C1 segment of cervical spinal cord (tissue), 14 donors: ENCODE data around the gene PADI6.

Experiments used
- DNase-seq, 14 donors: peaks; one replicate each; lab custom pipeline; 2025; lab: John Stamatoyannopoulos, UW

PADI6 gene

DNA sequence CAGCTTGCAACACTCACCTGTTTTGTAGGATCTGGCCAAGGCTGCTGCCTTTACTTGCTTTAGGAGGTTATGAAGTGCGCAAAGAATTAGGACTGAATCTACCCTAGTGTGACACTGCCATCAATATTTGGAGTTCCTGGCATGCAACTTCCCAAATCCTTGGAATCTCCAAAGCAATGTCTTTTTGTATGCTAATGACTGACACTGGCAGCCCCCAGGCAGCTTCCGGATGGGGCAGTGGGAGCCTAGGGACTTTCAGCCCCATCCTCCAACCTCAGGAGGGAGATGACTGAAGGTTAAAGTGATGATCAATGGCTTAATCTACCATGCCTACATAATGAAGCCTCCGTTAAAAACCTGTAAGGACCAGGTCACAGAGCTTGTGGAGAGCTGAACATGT, 62.0 kb downstream of the PADI6 start:
- DNase-seq, result no peak

- DNase-seq, result no peak
Observed at GRCh38 chr1:17434601-17435000, 62.6 kb downstream of the PADI6 start.

DNA sequence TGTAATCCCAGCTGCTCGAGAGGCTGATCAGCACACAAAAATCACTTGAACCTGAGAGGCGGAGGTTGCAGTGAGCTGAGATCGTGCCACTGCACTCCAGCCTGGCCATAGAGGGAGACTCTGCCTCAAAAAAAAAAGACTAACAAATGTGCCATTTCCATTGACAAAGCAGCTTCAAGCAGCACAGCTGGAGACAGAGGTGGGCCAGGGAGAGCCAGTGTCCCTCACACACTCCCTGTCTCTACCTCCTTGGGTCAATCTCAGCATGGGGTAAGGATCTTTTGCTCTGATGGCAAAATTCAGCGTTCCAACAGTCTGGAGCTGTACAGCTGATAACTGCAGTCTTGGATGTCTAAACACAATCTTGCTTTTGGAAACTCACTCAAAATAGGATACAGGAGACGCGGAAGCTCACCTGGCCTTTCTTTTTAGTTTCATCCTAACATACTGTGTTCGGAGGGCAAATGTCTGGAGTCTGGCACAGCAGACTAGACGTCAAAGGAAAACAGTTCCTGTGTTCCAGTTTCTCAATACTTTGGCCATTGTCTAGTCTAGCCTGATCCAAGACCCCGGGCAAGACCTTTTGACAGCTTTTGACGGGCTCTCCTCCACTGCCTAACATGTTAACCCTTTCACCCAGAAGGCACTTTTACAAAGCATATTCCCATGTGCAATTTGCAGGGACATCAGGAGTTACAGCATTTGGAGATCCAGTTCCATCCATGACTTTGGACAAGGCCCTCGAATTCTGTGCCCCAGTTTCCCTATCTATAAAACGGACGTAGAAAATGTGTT, 64.6 kb downstream of the PADI6 start:
- DNase-seq, result peak in 1 of 14 donors; percentile 38

DNA sequence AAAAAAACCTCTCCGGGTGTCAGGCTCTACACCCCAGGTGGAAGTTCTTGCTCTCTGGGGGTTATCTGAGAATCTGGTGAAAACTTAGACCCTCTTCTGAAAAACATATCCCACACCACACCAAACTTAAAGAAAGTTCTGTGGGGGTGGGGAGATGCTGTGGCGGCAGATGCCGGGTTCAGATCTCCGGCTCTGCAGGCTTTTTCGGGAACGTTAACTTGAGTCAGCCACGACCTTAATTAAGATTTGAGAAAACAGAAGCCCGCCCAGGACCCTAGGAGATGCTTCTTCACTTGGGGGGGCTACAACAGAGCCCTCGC, 65.2 kb downstream of the PADI6 start:
- DNase-seq, result peak in 2 of 14 donors; percentile 14 to 59

- DNase-seq, result peak in 10 of 14 donors; percentile 23 to 86 (median 52)
Observed at GRCh38 chr1:17437580-17438317, 65.8 kb downstream of the PADI6 start.

GRCh38 chr1:17438318-17439249, 66.6 kb downstream of the PADI6 start:
- peak in 10 of 14 donors; percentile 21 to 76 (median 34) for DNase-seq

DNA sequence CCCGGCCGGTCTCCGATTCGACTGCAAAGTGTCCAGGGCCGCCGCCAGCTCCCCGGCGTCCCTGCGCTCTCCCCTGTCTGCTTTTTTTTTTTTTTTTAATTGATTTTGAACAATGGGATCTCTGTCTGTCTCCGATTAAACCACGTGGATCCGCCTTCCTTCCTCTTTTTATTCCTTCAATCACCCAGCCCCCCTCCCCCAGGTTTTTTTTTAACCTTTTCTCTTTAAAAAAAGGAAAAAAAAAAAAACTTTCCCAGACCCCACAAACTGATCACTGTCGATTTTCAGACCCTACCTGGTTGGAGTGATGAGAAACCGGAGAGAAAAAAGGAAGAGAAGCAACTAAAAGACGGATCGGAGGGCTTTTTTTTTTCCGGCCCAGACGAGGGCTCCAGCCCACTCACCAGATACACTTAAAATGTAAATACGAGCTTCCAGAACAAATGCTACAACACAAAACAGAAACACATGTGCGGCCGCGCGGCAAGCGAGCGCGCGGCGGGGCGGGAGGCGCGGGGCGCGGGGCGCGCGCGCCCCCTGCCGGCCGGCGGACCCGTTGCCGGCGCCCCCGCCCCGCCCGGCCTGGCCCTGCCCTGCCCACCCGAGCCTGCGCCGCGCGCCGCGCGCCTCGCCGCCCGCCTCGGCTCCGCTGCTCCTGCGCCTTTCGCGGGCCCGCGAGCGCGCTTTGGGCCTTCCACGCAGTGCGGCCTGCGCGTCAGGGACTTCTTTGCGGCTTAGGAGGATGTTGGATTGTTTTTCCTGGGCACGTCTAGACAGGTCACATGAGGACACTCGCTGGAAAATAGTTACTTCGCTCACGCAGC, 67.5 kb downstream of the PADI6 start, which contains the start of gene RCC2:
RCC2 (minus strand) TSS at position 428 of the 824 bp plus-strand sequence. CDS start 1,163 bp downstream, outside the sequence.
- DNase-seq, result peak in 12 of 14 donors; percentile 26 to 81 (median 50)

- DNase-seq, result peak in 1 of 14 donors; percentile 37
Observed at GRCh38 chr1:17440074-17440826, 68.3 kb downstream of the PADI6 start.

DNA sequence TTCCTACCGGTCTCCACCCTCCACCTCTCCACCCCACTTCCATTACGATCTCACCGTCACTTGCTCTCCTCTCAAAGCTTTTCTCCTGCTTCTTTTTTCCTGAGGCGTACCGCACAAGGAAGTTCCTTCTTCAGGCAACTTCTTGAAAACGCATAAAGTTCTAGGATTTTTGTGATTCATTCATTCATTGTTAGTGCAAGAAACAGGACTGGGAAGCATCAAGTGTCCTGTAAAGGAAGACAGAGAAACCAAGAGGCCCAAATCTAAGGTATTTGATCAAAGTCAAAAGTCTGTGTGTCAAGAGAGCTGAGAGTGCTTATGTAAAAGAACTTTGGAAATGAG, 68.8 kb downstream of the PADI6 start:
- DNase-seq, result no peak

- no peak for DNase-seq
Observed at GRCh38 chr1:17441265-17441992, 69.4 kb downstream of the PADI6 start.

DNA sequence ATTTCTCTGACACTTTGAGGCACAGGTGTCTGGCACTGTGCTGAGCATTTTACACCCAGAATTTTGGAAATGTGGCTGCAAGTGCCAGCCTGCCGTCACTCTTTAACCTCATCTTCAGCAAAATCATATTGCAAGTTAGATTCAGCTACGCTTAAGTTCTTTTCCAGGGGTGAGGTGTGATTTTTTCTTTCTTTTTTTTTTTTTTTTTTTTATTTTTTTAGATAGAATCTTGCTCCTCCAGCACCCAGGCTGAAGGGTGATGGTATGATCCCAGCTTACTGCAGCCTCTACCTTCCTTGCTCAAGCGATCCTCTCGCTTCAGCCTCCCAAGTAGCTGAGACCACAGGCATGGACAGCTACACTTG, 70.0 kb downstream of the PADI6 start:
- DNase-seq, result no peak

DNA sequence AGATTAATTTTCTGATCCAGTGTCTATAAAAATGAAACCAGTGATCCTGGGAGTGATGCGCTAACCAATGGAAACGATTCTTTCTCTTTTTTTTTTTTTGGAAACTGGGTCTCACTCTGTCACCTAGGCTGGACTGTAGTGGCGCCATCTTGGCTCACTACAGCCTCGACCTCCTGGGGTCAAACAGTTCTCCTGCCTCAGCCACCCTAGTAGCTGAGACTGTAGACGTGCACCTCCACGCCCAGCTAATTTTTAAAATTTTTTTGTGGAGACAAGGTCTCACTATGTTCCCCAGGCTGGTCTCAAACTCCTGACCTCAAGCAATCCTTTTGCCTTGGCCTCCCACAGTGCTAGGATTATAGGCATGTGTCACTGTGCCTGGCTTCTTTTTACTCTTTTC, 70.8 kb downstream of the PADI6 start:
- DNase-seq, result no peak

GRCh38 chr1:17447501-17447992, 75.6 kb downstream of the PADI6 start:
- DNase-seq, result no peak
